Measurements from ENCODE around the gene TBC1D10A. TPM values are rescaled to one million over a fixed set of nuclear protein-coding genes. Genes with fewer than 3 reads are reported as not detected.

Gene TBC1D10A
- polyA plus RNA-seq, 4 donors = 8.5 to 16.3 (median 14.4) TPM

DNA sequence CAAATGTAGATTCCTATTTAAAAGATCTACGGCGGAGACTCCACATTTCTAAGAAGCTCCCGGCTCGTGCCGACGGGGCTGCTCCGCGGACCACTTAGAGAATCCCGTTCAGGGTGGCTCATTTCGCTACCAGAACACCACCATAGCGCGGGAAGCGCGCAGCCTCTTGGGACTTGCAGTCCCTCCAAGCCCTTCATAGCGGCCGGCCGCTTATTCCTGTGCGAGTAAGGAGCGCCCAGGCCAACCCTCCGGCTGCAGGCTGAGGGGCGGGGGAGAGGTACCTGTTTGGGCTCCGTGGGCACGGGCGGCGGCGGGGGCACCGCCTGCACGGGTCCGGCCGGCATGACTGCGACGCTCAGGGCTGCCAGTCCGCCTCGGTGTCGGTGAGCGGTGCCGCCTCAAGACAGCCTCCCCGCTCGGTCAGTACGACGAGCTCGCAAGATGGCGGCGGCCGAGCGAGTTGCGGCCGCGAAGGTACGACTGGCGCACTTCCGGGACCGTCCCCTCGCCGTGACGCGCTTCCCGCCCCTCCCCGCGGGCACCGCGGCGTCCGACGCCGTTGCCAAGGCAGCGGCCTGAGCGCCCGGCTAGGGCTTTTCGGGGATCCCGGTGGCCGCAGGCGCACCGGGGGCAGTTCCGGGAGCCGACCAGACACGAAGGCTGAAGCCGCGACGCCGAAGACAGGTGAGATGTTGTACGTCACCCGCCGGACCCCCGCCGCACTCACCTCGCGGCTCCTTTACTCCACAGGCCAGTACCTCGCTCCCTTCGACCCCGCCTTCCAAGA lies 29.9 kb upstream of the TBC1D10A start, which contains the start of the genes CCDC157 and SF3A1:
Gene CCDC157, plus strand, starts transcription at position 559 of the 787 bp plus-strand sequence. CDS start 8,994 bp downstream, outside the sequence.
Gene SF3A1, minus strand, starts transcription at position 446 of the 787 bp plus-strand sequence. Its CDS starts 102 bp downstream, at position 344.
- Histone ChIP-seq H3K27ac (ENCODE audit: low read depth in 1 of 3, low read length in 2 of 3) (peak within 1 kb of the TSS; percentile 81 to 98 (median 93)), H3K4me3 (ENCODE audit: low read depth in 1 of 3, low read length in 3 of 3) (peak within 1 kb of the TSS; percentile 56 to 99 (median 61)), H3K27me3 (ENCODE audit: control insufficient read depth in 3 of 3, insufficient read depth in 3 of 3, low read length in 3 of 3) (no peaks in the 10 kb centered on the region), H3K4me1 (ENCODE audit: control insufficient read depth in 3 of 3, insufficient read depth in 2 of 3, low read depth in 1 of 3, low read length in 2 of 3) (peaks cover 3 to 34% (median 10%) of the 10 kb centered on the region in 3 donors), H3K9me3 (ENCODE audit: control insufficient read depth in 2 of 2, insufficient read depth in 1 of 2, low read depth in 1 of 2, low read length in 1 of 2) (no peaks in the 10 kb centered on the region), H3K36me3 (ENCODE audit: control insufficient read depth in 3 of 3, insufficient read depth in 2 of 3, low read depth in 1 of 3, low read length in 3 of 3) (peaks cover 5 to 25% (median 12%) of the 10 kb centered on the region in 3 donors)
- WGBS, 3 donors = 0 to 1% (median 0%) methylated on average over 43 to 91 of the region's 91 CpGs
- peak; percentile 89 to 98 for DNase-seq
- no peak for FAIRE-seq

- H3K4me1 ChIP-seq (ENCODE audit: control insufficient read depth in 3 of 3, insufficient read depth in 2 of 3, low read depth in 1 of 3, low read length in 2 of 3) = peaks cover 3 to 34% (median 10%) of the 10 kb centered on the region in 3 donors
- no peaks in the 10 kb centered on the region for H3K9me3 ChIP-seq (ENCODE audit: control insufficient read depth in 2 of 2, insufficient read depth in 1 of 2, low read depth in 1 of 2, low read length in 1 of 2)
- WGBS, 3 donors = 38 to 67% (median 63%) methylated on average over 5 of the region's 5 CpGs
- H3K36me3 ChIP-seq (ENCODE audit: control insufficient read depth in 3 of 3, insufficient read depth in 2 of 3, low read depth in 1 of 3, low read length in 3 of 3) = peaks cover 7 to 40% (median 16%) of the 10 kb centered on the region in 3 donors
- no peak overlapping the region for H3K27ac ChIP-seq (ENCODE audit: low read depth in 1 of 3, low read length in 2 of 3)
- no peak overlapping the region for H3K4me3 ChIP-seq (ENCODE audit: low read depth in 1 of 3, low read length in 3 of 3)
- no peak for FAIRE-seq
- no peak for DNase-seq
- H3K27me3 ChIP-seq (ENCODE audit: control insufficient read depth in 3 of 3, insufficient read depth in 3 of 3, low read length in 3 of 3) = no peaks in the 10 kb centered on the region
Observed at GRCh38 chr22:30354644-30355043, 27.9 kb upstream of the TBC1D10A start.

DNA sequence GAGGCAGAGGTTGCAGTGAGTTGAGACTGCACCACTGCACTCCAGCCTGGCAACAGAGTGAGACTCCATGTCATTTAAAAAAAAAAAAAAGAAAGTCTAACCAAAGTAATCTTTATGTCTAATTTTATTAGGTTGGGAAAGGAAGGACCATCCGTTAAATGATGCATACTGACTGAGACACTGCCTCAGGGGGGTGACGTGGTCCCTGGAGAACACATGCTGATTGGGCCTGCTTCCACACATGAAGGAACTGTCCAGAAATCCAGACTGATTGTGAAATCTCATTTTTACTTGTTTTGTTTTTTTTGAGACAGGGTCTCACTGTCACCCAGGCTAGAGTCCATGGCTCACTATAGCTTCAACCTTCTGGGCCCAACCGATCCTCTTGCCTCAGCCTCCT lies 24.5 kb upstream of the TBC1D10A start:
- Histone ChIP-seq H3K9me3 (ENCODE audit: control insufficient read depth in 2 of 2, insufficient read depth in 1 of 2, low read depth in 1 of 2, low read length in 1 of 2) (no peaks in the 10 kb centered on the region), H3K4me1 (ENCODE audit: control insufficient read depth in 3 of 3, insufficient read depth in 2 of 3, low read depth in 1 of 3, low read length in 2 of 3) (peaks cover 3 to 17% (median 10%) of the 10 kb centered on the region in 3 donors), H3K27me3 (ENCODE audit: control insufficient read depth in 3 of 3, insufficient read depth in 3 of 3, low read length in 3 of 3) (no peaks in the 10 kb centered on the region), H3K27ac (ENCODE audit: low read depth in 1 of 3, low read length in 2 of 3) (no peak overlapping the region), H3K4me3 (ENCODE audit: low read depth in 1 of 3, low read length in 3 of 3) (no peak overlapping the region), H3K36me3 (ENCODE audit: control insufficient read depth in 3 of 3, insufficient read depth in 2 of 3, low read depth in 1 of 3, low read length in 3 of 3) (peaks cover 18 to 64% (median 19%) of the 10 kb centered on the region in 3 donors)
- DNase-seq = no peak
- FAIRE-seq = no peak
- WGBS, 3 donors = 87 to 99% (median 91%) methylated on average over 3 of the region's 3 CpGs

DNA sequence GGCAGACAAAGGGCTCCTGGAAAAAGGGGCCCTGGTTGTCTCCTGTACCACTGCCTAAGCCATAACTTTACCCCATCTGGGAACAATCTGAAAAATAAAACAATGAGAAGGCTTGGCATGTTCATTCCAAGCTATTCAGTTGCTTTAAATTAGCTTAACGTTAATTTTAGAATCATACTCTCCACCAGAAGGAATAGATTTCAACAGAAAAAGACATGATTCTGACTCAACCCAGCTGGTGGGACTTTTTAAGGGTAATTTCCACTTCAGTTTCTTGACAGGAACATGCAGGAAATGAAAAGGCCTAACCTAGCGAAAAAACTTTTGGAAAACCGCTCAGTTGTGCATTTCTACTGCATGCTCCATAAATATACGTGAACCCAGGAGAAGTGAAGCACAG lies 22.1 kb upstream of the TBC1D10A start:
- WGBS, 3 donors = 67 to 84% (median 80%) methylated on average over 4 of the region's 4 CpGs

DNA sequence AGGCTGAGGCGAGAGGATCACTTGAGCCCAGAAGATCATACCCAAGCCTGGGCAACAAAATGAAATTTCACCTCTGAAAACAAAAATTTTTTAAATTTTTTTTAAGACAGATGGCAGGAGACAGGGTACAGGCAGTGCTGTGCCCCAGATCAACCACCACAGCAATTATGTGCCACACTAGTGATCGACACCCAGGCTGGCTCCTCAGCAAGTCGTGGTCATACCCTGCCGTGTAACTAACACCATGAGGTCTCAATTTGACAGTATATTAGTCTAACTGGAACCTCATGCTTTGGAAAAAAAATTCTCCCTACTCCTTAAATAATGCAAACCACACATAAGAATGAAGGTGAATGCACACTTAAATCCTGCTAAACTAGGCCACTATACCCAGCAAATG lies 21.7 kb upstream of the TBC1D10A start:
- DNase-seq (no peak), FAIRE-seq (no peak)
- H3K9me3 ChIP-seq (ENCODE audit: control insufficient read depth in 2 of 2, insufficient read depth in 1 of 2, low read depth in 1 of 2, low read length in 1 of 2) = no peaks in the 10 kb centered on the region
- no peaks in the 10 kb centered on the region for H3K4me1 ChIP-seq (ENCODE audit: control insufficient read depth in 3 of 3, insufficient read depth in 2 of 3, low read depth in 1 of 3, low read length in 2 of 3)
- no peak overlapping the region for H3K27ac ChIP-seq (ENCODE audit: low read depth in 1 of 3, low read length in 2 of 3)
- WGBS, 3 donors = 75 to 91% (median 80%) methylated on average over 4 of the region's 4 CpGs
- H3K27me3 ChIP-seq (ENCODE audit: control insufficient read depth in 3 of 3, insufficient read depth in 3 of 3, low read length in 3 of 3) = no peaks in the 10 kb centered on the region
- H3K4me3 ChIP-seq (ENCODE audit: low read depth in 1 of 3, low read length in 3 of 3) = no peak overlapping the region
- H3K36me3 ChIP-seq (ENCODE audit: control insufficient read depth in 3 of 3, insufficient read depth in 2 of 3, low read depth in 1 of 3, low read length in 3 of 3) = peaks cover 33 to 77% (median 40%) of the 10 kb centered on the region in 3 donors

More for the DNA sequence above, 22.1 kb upstream of the TBC1D10A start:
- no peaks in the 10 kb centered on the region for H3K27me3 ChIP-seq (ENCODE audit: control insufficient read depth in 3 of 3, insufficient read depth in 3 of 3, low read length in 3 of 3)
- peaks cover 33 to 79% (median 39%) of the 10 kb centered on the region in 3 donors for H3K36me3 ChIP-seq (ENCODE audit: control insufficient read depth in 3 of 3, insufficient read depth in 2 of 3, low read depth in 1 of 3, low read length in 3 of 3)
- H3K9me3 ChIP-seq (ENCODE audit: control insufficient read depth in 2 of 2, insufficient read depth in 1 of 2, low read depth in 1 of 2, low read length in 1 of 2) = no peaks in the 10 kb centered on the region
- FAIRE-seq (no peak), DNase-seq (no peak)
- H3K4me1 ChIP-seq (ENCODE audit: control insufficient read depth in 3 of 3, insufficient read depth in 2 of 3, low read depth in 1 of 3, low read length in 2 of 3) = no peaks in the 10 kb centered on the region
- H3K4me3 ChIP-seq (ENCODE audit: low read depth in 1 of 3, low read length in 3 of 3) = no peak overlapping the region
- H3K27ac ChIP-seq (ENCODE audit: low read depth in 1 of 3, low read length in 2 of 3) = no peak overlapping the region

DNA sequence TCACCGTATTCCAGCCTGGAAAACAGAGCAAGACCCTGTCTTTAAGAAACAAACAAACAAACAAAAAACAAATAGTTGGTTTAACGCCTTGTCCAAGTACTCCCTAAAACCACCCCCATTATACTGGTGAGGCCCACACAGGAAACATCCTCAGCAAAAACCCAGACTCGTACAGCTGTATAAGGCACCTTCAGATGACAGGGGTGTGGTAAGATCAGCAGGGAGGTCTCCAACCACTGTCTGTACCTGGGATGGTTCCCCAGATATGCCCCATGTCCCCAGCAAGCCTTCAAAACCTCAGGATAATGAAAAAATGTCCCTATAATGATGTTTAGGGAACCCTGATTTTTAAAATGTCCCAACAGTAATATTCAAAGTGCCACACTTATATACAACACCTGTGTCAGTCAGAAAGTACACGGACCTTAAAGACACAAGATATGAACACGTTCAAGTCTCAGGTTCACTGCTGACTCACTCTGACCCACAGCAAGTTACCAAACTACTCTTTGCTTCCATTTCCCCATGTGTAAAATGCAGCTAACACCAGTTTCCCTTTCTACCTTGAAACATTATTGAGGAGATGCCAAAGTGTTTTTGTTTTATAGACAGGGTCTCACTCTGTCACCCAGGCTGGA lies 20.6 kb upstream of the TBC1D10A start:
- peaks cover 37 to 79% (median 43%) of the 10 kb centered on the region in 3 donors for H3K36me3 ChIP-seq (ENCODE audit: control insufficient read depth in 3 of 3, insufficient read depth in 2 of 3, low read depth in 1 of 3, low read length in 3 of 3)
- WGBS, 3 donors = 53 to 63% (median 59%) methylated on average over 5 of the region's 5 CpGs

GRCh38 chr22:30344447-30345200 lies 17.9 kb upstream of the TBC1D10A start:
- Histone ChIP-seq H3K9me3 (ENCODE audit: control insufficient read depth in 2 of 2, insufficient read depth in 1 of 2, low read depth in 1 of 2, low read length in 1 of 2) (no peaks in the 10 kb centered on the region), H3K27me3 (ENCODE audit: control insufficient read depth in 3 of 3, insufficient read depth in 3 of 3, low read length in 3 of 3) (no peaks in the 10 kb centered on the region), H3K4me3 (ENCODE audit: low read depth in 1 of 3, low read length in 3 of 3) (no peak overlapping the region), H3K36me3 (ENCODE audit: control insufficient read depth in 3 of 3, insufficient read depth in 2 of 3, low read depth in 1 of 3, low read length in 3 of 3) (peaks cover 45 to 83% (median 60%) of the 10 kb centered on the region in 3 donors), H3K4me1 (ENCODE audit: control insufficient read depth in 3 of 3, insufficient read depth in 2 of 3, low read depth in 1 of 3, low read length in 2 of 3) (peaks cover 0 to 2% (median 0%) of the 10 kb centered on the region in 3 donors), H3K27ac (ENCODE audit: low read depth in 1 of 3, low read length in 2 of 3) (no peak overlapping the region)
- no peak for FAIRE-seq
- WGBS, 3 donors = 89 to 91% (median 91%) methylated on average over 13 of the region's 13 CpGs
- no peak for DNase-seq

More for the DNA sequence above, 20.6 kb upstream of the TBC1D10A start:
- no peak overlapping the region for H3K4me3 ChIP-seq (ENCODE audit: low read depth in 1 of 3, low read length in 3 of 3)
- no peaks in the 10 kb centered on the region for H3K9me3 ChIP-seq (ENCODE audit: control insufficient read depth in 2 of 2, insufficient read depth in 1 of 2, low read depth in 1 of 2, low read length in 1 of 2)
- no peaks in the 10 kb centered on the region for H3K27me3 ChIP-seq (ENCODE audit: control insufficient read depth in 3 of 3, insufficient read depth in 3 of 3, low read length in 3 of 3)
- no peak for DNase-seq
- no peak for FAIRE-seq
- H3K27ac ChIP-seq (ENCODE audit: low read depth in 1 of 3, low read length in 2 of 3) = no peak overlapping the region
- H3K4me1 ChIP-seq (ENCODE audit: control insufficient read depth in 3 of 3, insufficient read depth in 2 of 3, low read depth in 1 of 3, low read length in 2 of 3) = no peaks in the 10 kb centered on the region
